H9 (cell line): ENCODE results near the gene BRD9. TPM values are rescaled to one million over a fixed set of nuclear protein-coding genes. Genes with fewer than 3 reads are reported as not detected.

Experiments
- DNase-seq: peaks from one replicate; pipeline ENCODE4 v3.0.0-alpha.2; 2017
- H2AFZ ChIP-seq: one replicate; pipeline ENCODE4 v1.6.1; 2013; ENCODE audit warnings: mild to moderate bottlenecking, low read length, control low read depth, moderate library complexity
- H2AK5ac ChIP-seq: 2 replicates; pipeline ENCODE4 v1.6.1; 2013; ENCODE audit warnings: low read length, control low read depth, mixed read lengths; ENCODE audit not compliant: insufficient read length
- H2BK120ac ChIP-seq: one replicate; pipeline ENCODE4 v1.6.1; 2013; ENCODE audit warnings: low read depth, mild to moderate bottlenecking, low read length, control low read depth, inconsistent platforms; ENCODE audit not compliant: poor library complexity, severe bottlenecking
- H2BK12ac ChIP-seq: 2 replicates; pipeline ENCODE4 v1.6.1; 2013; ENCODE audit warnings: low read length, control low read depth, mixed read lengths, low read depth; ENCODE audit not compliant: insufficient read length
- H2BK15ac ChIP-seq: 2 replicates; pipeline ENCODE4 v1.6.1; 2013; ENCODE audit warnings: low read depth, low read length, control low read depth
- H2BK20ac ChIP-seq: one replicate; pipeline ENCODE4 v1.6.1; 2013; ENCODE audit warnings: low read depth, mild to moderate bottlenecking, low read length, control low read depth, inconsistent platforms; ENCODE audit not compliant: poor library complexity, severe bottlenecking
- H2BK5ac ChIP-seq: 2 replicates; pipeline ENCODE4 v1.6.1; 2013; ENCODE audit warnings: low read length, control low read depth, mixed read lengths; ENCODE audit not compliant: insufficient read length
- H3K14ac ChIP-seq: 2 replicates; pipeline ENCODE4 v1.6.1; 2013; ENCODE audit warnings: low read length, control low read depth; ENCODE audit not compliant: insufficient read depth
- H3K18ac ChIP-seq: 2 replicates; pipeline ENCODE4 v1.6.1; 2013; ENCODE audit warnings: low read depth, mild to moderate bottlenecking, mixed read lengths, low read length, control low read depth; ENCODE audit not compliant: insufficient read length
- H3K23ac ChIP-seq: 2 replicates; pipeline ENCODE4 v1.6.1; 2013; ENCODE audit warnings: low read length, control low read depth, mixed read lengths, low read depth; ENCODE audit not compliant: insufficient read length
- H3K23me2 ChIP-seq: 2 replicates; pipeline ENCODE4 v1.6.1; 2013; ENCODE audit warnings: low read depth, mild to moderate bottlenecking, mixed read lengths, low read length, control low read depth; ENCODE audit not compliant: insufficient read length, poor library complexity, severe bottlenecking
- H3K27ac ChIP-seq: 2 replicates; pipeline ENCODE4 v1.5.1; 2013; ENCODE audit warnings: low read length, control low read depth, mixed read lengths, low read depth; ENCODE audit not compliant: insufficient read length
- H3K27me3 ChIP-seq: 2 replicates; pipeline ENCODE4 v1.6.1; 2013; ENCODE audit warnings: low read length, control low read depth, inconsistent platforms; ENCODE audit not compliant: insufficient read depth
- H3K4ac ChIP-seq: 2 replicates; pipeline ENCODE4 v1.6.1; 2013; ENCODE audit warnings: low read depth, mild to moderate bottlenecking, control low read depth, inconsistent platforms, low read length, moderate library complexity
- H3K4me1 ChIP-seq: 2 replicates; pipeline ENCODE4 v1.6.1; 2013; ENCODE audit warnings: low read length, control low read depth, inconsistent platforms; ENCODE audit not compliant: insufficient read depth
- H3K4me2 ChIP-seq: 2 replicates; pipeline ENCODE4 v1.6.1; 2013; ENCODE audit warnings: low read length, control low read depth, mixed read lengths; ENCODE audit not compliant: insufficient read length, insufficient read depth
- H3K56ac ChIP-seq: 2 replicates; pipeline ENCODE4 v1.6.1; 2013; ENCODE audit warnings: low read depth, mild to moderate bottlenecking, mixed read lengths, low read length, control low read depth; ENCODE audit not compliant: insufficient read length
- H3K79me1 ChIP-seq: 2 replicates; pipeline ENCODE4 v1.6.1; 2013; ENCODE audit warnings: low read depth, mild to moderate bottlenecking, moderate library complexity, low read length, control low read depth, inconsistent platforms; ENCODE audit not compliant: insufficient read depth, poor library complexity, severe bottlenecking
- H3K79me2 ChIP-seq: 2 replicates; pipeline ENCODE4 v1.6.1; 2013; ENCODE audit warnings: low read length, control low read depth, inconsistent platforms; ENCODE audit not compliant: insufficient read depth
- H3K9ac ChIP-seq: 2 replicates; pipeline ENCODE4 v1.6.1; 2013; ENCODE audit warnings: low read length, control low read depth, mixed read lengths; ENCODE audit not compliant: insufficient read length; ENCODE audit errors: extremely low read depth
- H3K9me3 ChIP-seq: one replicate; pipeline ENCODE4 v1.6.1; 2013; ENCODE audit warnings: low read depth, low read length, inconsistent platforms; ENCODE audit not compliant: control insufficient read depth
- H3T11ph ChIP-seq: one replicate; pipeline ENCODE4 v1.6.1; 2013; ENCODE audit warnings: mild to moderate bottlenecking, low read length, control low read depth, inconsistent platforms
- H4K20me1 ChIP-seq: one replicate; pipeline ENCODE4 v1.6.1; 2013; ENCODE audit not compliant: control insufficient read depth, insufficient read length, insufficient read depth
- H4K5ac ChIP-seq: 2 replicates; pipeline ENCODE4 v1.6.1; 2013; ENCODE audit warnings: low read depth, mild to moderate bottlenecking, mixed read lengths, low read length, control low read depth; ENCODE audit not compliant: insufficient read length
- H4K8ac ChIP-seq: replicated peaks from 2 replicates; pipeline ENCODE4 v1.6.1; 2013; ENCODE audit warnings: low read length, control low read depth, mixed read lengths, low read depth; ENCODE audit not compliant: insufficient read length
- H4K91ac ChIP-seq: 2 replicates; pipeline ENCODE4 v1.6.1; 2013; ENCODE audit warnings: low read depth, mild to moderate bottlenecking, moderate library complexity, mixed read lengths, low read length, control low read depth; ENCODE audit not compliant: insufficient read length
- H3K27ac Mint-ChIP-seq, 3 experiments: 2 replicates in 2 of 3; 3 replicates in 1 of 3; pipeline ENCODE4 v1.8.0; 2020 to 2021; ENCODE audit warnings: mixed read lengths in 3 of 3, mild to moderate bottlenecking in 1 of 3, moderate library complexity in 1 of 3
- H3K27me3 Mint-ChIP-seq: 2 replicates; pipeline ENCODE4 v1.8.0; 2021; ENCODE audit warnings: low read depth, mild to moderate bottlenecking, moderate library complexity, mixed read lengths
- H3K36me3 Mint-ChIP-seq, 3 experiments: 2 replicates in 2 of 3; 3 replicates in 1 of 3; pipeline ENCODE4 v1.8.0; 2020 to 2021; ENCODE audit warnings: low read depth in 3 of 3, mixed read lengths in 3 of 3; ENCODE audit not compliant: insufficient read depth in 1 of 3
- H3K4me1 Mint-ChIP-seq, 2 experiments: 2 replicates each; pipeline ENCODE4 v1.8.0; 2020; ENCODE audit warnings: mixed read lengths in 2 of 2
- H3K4me3 Mint-ChIP-seq, 2 experiments: 2 replicates in 1 of 2; 3 replicates in 1 of 2; pipeline ENCODE4 v1.8.0; 2020 to 2021; ENCODE audit warnings: mild to moderate bottlenecking in 2 of 2, mixed read lengths in 2 of 2, moderate library complexity in 1 of 2
- H3K9me3 Mint-ChIP-seq, 2 experiments: 2 replicates in 1 of 2; 3 replicates in 1 of 2; pipeline ENCODE4 v1.8.0; 2020; ENCODE audit warnings: mild to moderate bottlenecking in 2 of 2, mixed read lengths in 2 of 2, moderate library complexity in 1 of 2
- WGBS: extraction: QIAGEN DNeasy Blood & Tissue Kit; methylation state at CpG from one replicate; pipeline ENCODE4 v1.1.7; 2013; ENCODE audit warnings: missing lambda C conversion rate, low lambda C conversion rate, mixed read lengths; ENCODE audit not compliant: insufficient read length; ENCODE audit errors: extremely low coverage; 5-methylcytosine and 5-hydroxymethylcytosine counted together
- total RNA-seq: library from RNA; stranded (reverse); gene quantifications from 2 replicates; pipeline ENCODE4 v1.2.1, GENCODE V29; 2021
- TF ChIP-seq, protein P1 (sequence below): fragments of 200-600 bp; sonication (generic); conservative IDR thresholded peaks from 3 replicates; pipeline ENCODE4 v1.8.0; 2021; ENCODE audit warnings: antibody characterized with exemption, mild to moderate bottlenecking

The BRD9 gene
- total RNA-seq, 1 experiment from 2014 or later: 70.5 TPM

DNA sequence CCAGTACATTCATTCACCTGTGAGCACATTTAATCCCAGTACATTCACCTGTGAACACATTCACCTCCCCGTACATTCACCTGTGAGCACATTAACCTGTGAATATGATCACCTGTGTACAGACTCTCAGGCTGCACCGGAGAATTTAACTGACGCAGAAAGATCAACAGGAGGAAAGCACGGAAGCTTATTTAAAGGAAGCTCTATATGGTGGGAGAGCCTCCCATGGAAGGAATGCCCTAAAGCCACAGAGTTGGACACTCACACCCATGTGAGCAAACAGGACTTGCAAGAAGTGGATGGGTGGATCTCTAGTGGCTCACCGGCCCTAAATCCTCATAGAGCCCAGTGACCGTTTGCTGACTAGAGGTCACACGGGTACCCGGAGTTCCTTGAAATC lies 38.3 kb upstream of the BRD9 start:
- no peaks in the 10 kb centered on the region for H3K9me3 ChIP-seq
- H2BK12ac ChIP-seq: no peak overlapping the region
- H3K18ac ChIP-seq: no peak overlapping the region
- TF ChIP-seq, protein P1, sequence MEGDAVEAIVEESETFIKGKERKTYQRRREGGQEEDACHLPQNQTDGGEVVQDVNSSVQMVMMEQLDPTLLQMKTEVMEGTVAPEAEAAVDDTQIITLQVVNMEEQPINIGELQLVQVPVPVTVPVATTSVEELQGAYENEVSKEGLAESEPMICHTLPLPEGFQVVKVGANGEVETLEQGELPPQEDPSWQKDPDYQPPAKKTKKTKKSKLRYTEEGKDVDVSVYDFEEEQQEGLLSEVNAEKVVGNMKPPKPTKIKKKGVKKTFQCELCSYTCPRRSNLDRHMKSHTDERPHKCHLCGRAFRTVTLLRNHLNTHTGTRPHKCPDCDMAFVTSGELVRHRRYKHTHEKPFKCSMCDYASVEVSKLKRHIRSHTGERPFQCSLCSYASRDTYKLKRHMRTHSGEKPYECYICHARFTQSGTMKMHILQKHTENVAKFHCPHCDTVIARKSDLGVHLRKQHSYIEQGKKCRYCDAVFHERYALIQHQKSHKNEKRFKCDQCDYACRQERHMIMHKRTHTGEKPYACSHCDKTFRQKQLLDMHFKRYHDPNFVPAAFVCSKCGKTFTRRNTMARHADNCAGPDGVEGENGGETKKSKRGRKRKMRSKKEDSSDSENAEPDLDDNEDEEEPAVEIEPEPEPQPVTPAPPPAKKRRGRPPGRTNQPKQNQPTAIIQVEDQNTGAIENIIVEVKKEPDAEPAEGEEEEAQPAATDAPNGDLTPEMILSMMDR: no peak
- no peaks in the 10 kb centered on the region for H3K4me1 ChIP-seq
- Mint-ChIP-seq H3K4me3 (no peak overlapping the region), H3K36me3 (no peaks in the 10 kb centered on the region), H3K4me1 (peaks cover 2 to 7% of the 10 kb centered on the region in 2 experiments), H3K9me3 (peaks cover 0 to 3% of the 10 kb centered on the region in 2 experiments; a peak in 3 of 5 replicates), H3K27ac (no peak overlapping the region; a peak in 1 of 7 replicates), H3K27me3 (peaks cover 60% of the 10 kb centered on the region)
- H2BK120ac ChIP-seq: no peak overlapping the region
- no peak overlapping the region for H3K4me2 ChIP-seq
- no peak overlapping the region for H2AK5ac ChIP-seq
- H3K9ac ChIP-seq: no peak overlapping the region
- no peak overlapping the region for H3K23ac ChIP-seq
- H4K91ac ChIP-seq: no peak overlapping the region
- no peaks in the 10 kb centered on the region for H4K20me1 ChIP-seq
- H2BK5ac ChIP-seq: no peak overlapping the region
- H3K79me1 ChIP-seq: no peaks in the 10 kb centered on the region
- no CpG with 5 or more reads among the region's 8 CpGs for WGBS
- H3K27me3 ChIP-seq: peaks cover 3% of the 10 kb centered on the region; the same call in 1 of the 2 replicates
- H3K23me2 ChIP-seq: no peaks in the 10 kb centered on the region
- no peak overlapping the region for H3K14ac ChIP-seq
- H4K8ac ChIP-seq: no peak overlapping the region
- no peak overlapping the region for H3K56ac ChIP-seq
- DNase-seq: no peak
- no peak overlapping the region for H3K4ac ChIP-seq
- no peaks in the 10 kb centered on the region for H3K79me2 ChIP-seq
- no peak overlapping the region for H4K5ac ChIP-seq
- H2AFZ ChIP-seq: no peak overlapping the region
- H3K27ac ChIP-seq: no peak overlapping the region
- no peak overlapping the region for H2BK20ac ChIP-seq
- no peak overlapping the region for H2BK15ac ChIP-seq
- H3T11ph ChIP-seq: no peak overlapping the region
